ENCODE measurements around the gene MAPK4.

DNA sequence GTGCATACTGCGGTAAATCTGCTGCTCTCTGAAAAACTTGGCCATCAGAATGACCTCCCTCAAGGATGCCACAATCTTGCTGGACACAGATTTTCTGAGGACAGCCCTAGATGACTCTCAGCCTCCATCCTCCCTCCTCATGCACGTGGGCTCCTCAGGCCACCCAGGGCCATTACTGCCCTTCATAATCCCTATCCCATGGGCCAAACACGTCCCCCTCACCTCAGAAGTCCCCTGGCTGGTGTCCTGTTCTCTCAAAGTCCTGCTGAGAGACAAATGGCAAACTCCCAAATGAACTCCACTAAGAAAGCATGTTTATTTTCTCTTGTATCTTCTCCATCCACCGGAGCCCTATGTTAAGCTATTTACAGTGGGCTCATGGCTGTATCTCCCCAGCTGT is 134.3 kb downstream of the MAPK4 start:
- TF ChIP-seq, protein P1, sequence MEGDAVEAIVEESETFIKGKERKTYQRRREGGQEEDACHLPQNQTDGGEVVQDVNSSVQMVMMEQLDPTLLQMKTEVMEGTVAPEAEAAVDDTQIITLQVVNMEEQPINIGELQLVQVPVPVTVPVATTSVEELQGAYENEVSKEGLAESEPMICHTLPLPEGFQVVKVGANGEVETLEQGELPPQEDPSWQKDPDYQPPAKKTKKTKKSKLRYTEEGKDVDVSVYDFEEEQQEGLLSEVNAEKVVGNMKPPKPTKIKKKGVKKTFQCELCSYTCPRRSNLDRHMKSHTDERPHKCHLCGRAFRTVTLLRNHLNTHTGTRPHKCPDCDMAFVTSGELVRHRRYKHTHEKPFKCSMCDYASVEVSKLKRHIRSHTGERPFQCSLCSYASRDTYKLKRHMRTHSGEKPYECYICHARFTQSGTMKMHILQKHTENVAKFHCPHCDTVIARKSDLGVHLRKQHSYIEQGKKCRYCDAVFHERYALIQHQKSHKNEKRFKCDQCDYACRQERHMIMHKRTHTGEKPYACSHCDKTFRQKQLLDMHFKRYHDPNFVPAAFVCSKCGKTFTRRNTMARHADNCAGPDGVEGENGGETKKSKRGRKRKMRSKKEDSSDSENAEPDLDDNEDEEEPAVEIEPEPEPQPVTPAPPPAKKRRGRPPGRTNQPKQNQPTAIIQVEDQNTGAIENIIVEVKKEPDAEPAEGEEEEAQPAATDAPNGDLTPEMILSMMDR (IDR thresholded peaks at IDR 0.05) = no peak
- no peak for TF ChIP-seq POLR2A (IDR thresholded peaks at IDR 0.05)

Measured in testis (tissue), 2 donors.